ENCODE data around the gene RALGAPA2.

DNA sequence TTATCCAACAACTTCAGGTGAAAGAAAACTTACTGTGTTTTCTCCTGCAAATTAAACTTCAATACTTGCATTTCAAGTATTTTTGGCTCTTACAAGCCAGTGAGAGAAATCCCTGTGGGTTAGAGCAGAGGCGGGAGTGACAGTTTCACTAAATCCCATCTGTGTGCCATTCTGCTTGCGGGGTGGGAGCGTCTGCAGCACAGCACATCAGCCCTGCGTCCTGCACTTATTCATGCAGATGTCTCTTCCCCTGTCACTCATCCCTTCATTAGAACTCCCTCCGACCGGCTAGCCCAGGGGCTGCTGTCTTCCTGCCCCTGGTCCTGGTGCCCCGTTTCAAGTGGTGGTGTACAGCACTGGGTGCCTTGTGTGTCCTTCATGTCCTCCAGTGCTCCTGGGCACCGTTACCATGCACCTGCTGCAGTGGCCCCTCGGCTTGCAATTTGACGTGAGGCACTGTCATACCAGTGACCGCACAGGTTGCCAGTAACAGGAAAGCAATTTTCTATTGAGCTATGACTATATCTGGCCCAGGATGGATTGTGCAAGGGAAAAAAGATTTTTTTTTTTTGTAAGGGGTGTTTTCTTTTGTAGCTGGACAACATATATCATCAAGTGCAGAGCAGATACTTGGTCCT lies 285.1 kb downstream of the RALGAPA2 start:
- TF ChIP-seq POLR2A (IDR thresholded peaks at IDR 0.05; ENCODE audit: low read length), result no peak
- TF ChIP-seq GATA1 (IDR thresholded peaks at IDR 0.05; ENCODE audit: low read depth, low read length), result no peak
